DOHH2 (cell line): ENCODE data around the gene DPEP3.

ENCODE experiments used
- EZH2phosphoT487 ChIP-seq: fragments of 200-600 bp; sonication (generic); IDR thresholded peaks from 2 replicates; pipeline ENCODE4 v1.6.1; 2017; ENCODE audit warnings: borderline replicate concordance, mild to moderate bottlenecking, antibody characterized with exemption, low read length, moderate library complexity, mixed read lengths
- TF ChIP-seq, protein P1 (sequence below): fragments of 200-600 bp; sonication (generic); IDR thresholded peaks from one replicate; pipeline ENCODE4 v1.5.1; 2014; ENCODE audit warnings: antibody characterized with exemption, mild to moderate bottlenecking, low read depth, low read length; ENCODE audit not compliant: poor library complexity, severe bottlenecking

DNA sequence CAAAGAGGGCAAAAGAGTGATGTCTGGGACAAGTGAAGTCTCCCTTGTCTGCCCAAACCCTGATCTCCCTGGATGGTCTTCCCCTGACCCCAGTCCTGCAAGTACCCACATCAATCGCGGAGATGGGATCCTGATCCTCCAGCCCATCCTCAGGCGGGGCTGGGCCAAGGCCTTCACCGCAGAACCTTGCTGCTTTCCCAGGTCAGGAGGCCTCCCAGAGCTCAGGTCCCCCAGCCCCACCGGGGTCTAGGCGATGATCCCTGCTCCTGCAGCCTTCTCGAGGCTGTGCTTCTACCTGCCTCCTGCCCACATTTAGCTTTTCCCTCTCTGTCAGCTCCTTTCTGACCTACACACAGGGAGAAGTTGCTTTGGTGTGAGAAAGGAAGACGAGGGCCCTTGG, 18.2 kb downstream of the DPEP3 start:
- TF ChIP-seq, protein P1, sequence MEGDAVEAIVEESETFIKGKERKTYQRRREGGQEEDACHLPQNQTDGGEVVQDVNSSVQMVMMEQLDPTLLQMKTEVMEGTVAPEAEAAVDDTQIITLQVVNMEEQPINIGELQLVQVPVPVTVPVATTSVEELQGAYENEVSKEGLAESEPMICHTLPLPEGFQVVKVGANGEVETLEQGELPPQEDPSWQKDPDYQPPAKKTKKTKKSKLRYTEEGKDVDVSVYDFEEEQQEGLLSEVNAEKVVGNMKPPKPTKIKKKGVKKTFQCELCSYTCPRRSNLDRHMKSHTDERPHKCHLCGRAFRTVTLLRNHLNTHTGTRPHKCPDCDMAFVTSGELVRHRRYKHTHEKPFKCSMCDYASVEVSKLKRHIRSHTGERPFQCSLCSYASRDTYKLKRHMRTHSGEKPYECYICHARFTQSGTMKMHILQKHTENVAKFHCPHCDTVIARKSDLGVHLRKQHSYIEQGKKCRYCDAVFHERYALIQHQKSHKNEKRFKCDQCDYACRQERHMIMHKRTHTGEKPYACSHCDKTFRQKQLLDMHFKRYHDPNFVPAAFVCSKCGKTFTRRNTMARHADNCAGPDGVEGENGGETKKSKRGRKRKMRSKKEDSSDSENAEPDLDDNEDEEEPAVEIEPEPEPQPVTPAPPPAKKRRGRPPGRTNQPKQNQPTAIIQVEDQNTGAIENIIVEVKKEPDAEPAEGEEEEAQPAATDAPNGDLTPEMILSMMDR, result no peak
- no peak for TF ChIP-seq EZH2phosphoT487
